Neural progenitor cell (in vitro differentiated cells): ENCODE measurements around the gene PUM2.

Experiments used
- EZH2 ChIP-seq: fragments of 200-600 bp; sonication (generic); IDR thresholded peaks from 2 replicates; pipeline ENCODE4 v1.6.1; 2017; ENCODE audit warnings: antibody characterized with exemption, mild to moderate bottlenecking, moderate library complexity
- EZH2phosphoT487 ChIP-seq: fragments of 200-600 bp; sonication (generic); IDR thresholded peaks from 2 replicates; pipeline ENCODE4 v1.6.1; 2017; ENCODE audit warnings: antibody characterized with exemption
- TF ChIP-seq, protein P1 (sequence below): fragments of 200-600 bp; sonication (generic); IDR thresholded peaks from 2 replicates; pipeline ENCODE4 v1.5.1; 2017; ENCODE audit warnings: antibody characterized with exemption, mild to moderate bottlenecking

- TF ChIP-seq EZH2 = no peak
- TF ChIP-seq, protein P1, sequence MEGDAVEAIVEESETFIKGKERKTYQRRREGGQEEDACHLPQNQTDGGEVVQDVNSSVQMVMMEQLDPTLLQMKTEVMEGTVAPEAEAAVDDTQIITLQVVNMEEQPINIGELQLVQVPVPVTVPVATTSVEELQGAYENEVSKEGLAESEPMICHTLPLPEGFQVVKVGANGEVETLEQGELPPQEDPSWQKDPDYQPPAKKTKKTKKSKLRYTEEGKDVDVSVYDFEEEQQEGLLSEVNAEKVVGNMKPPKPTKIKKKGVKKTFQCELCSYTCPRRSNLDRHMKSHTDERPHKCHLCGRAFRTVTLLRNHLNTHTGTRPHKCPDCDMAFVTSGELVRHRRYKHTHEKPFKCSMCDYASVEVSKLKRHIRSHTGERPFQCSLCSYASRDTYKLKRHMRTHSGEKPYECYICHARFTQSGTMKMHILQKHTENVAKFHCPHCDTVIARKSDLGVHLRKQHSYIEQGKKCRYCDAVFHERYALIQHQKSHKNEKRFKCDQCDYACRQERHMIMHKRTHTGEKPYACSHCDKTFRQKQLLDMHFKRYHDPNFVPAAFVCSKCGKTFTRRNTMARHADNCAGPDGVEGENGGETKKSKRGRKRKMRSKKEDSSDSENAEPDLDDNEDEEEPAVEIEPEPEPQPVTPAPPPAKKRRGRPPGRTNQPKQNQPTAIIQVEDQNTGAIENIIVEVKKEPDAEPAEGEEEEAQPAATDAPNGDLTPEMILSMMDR = no peak
- no peak for TF ChIP-seq EZH2phosphoT487
These were observed 18.7 kb upstream of the PUM2 start for GRCh38 chr2:20369366-20369765.
